Measurements from ENCODE around the gene PTPN14.
"Not testable (repeated sequence)": the region's sequence is repeated elsewhere in the genome, so short reads cannot be mapped to it uniquely, and the experiment has no call there.

Gene PTPN14

GRCh38 chr1:214551436-214552173 is at the start of gene PTPN14:
Gene PTPN14 (minus strand): TSS chr1:214551602. CDS start chr1:214464803, 86,799 bp downstream.
- TF ChIP-seq GATA1 (IDR thresholded peaks at IDR 0.05; ENCODE audit: low read depth, low read length) = no peak
- TF ChIP-seq POLR2A (IDR thresholded peaks at IDR 0.05; ENCODE audit: low read length) = no peak
- DNase-seq = peak in 1 of 2 experiments; percentile 4

GRCh38 chr1:214593158-214593557 is 41.8 kb upstream of the PTPN14 start:
- TF ChIP-seq POLR2A (IDR thresholded peaks at IDR 0.05; ENCODE audit: low read length) (no peak), GATA1 (IDR thresholded peaks at IDR 0.05; ENCODE audit: low read depth, low read length) (no peak)
- no peak for DNase-seq

GRCh38 chr1:214591918-214592317 is 40.5 kb upstream of the PTPN14 start:
- not testable (repeated sequence) for DNase-seq

- DNase-seq = no peak
- TF ChIP-seq GATA1 (IDR thresholded peaks at IDR 0.05; ENCODE audit: low read depth, low read length) (no peak), POLR2A (IDR thresholded peaks at IDR 0.05; ENCODE audit: low read length) (no peak)
These were observed 39.3 kb upstream of the PTPN14 start for GRCh38 chr1:214590696-214591095.

GRCh38 chr1:214588963-214589597 is 37.7 kb upstream of the PTPN14 start:
- DNase-seq = no peak
- TF ChIP-seq POLR2A (IDR thresholded peaks at IDR 0.05; ENCODE audit: low read length) (no peak), GATA1 (IDR thresholded peaks at IDR 0.05; ENCODE audit: low read depth, low read length) (no peak)

GRCh38 chr1:214587165-214587564 is 35.8 kb upstream of the PTPN14 start:
- TF ChIP-seq POLR2A (IDR thresholded peaks at IDR 0.05; ENCODE audit: low read length) (no peak), GATA1 (IDR thresholded peaks at IDR 0.05; ENCODE audit: low read depth, low read length) (no peak)
- DNase-seq = no peak

- no peak for DNase-seq
- TF ChIP-seq GATA1 (IDR thresholded peaks at IDR 0.05; ENCODE audit: low read depth, low read length) (no peak), POLR2A (IDR thresholded peaks at IDR 0.05; ENCODE audit: low read length) (no peak)
These were observed 35.2 kb upstream of the PTPN14 start for GRCh38 chr1:214586621-214587020.

GRCh38 chr1:214584805-214585766 is 33.7 kb upstream of the PTPN14 start:
- peak in 1 of 2 experiments; percentile 14 for DNase-seq
- TF ChIP-seq GATA1 (IDR thresholded peaks at IDR 0.05; ENCODE audit: low read depth, low read length) = no peak

GRCh38 chr1:214583824-214584554 is 32.6 kb upstream of the PTPN14 start:
- no peak for DNase-seq
- TF ChIP-seq GATA1 (IDR thresholded peaks at IDR 0.05; ENCODE audit: low read depth, low read length) (no peak), POLR2A (IDR thresholded peaks at IDR 0.05; ENCODE audit: low read length) (no peak)

GRCh38 chr1:214583113-214583512 is 31.7 kb upstream of the PTPN14 start:
- TF ChIP-seq POLR2A (IDR thresholded peaks at IDR 0.05; ENCODE audit: low read length) (no peak), GATA1 (IDR thresholded peaks at IDR 0.05; ENCODE audit: low read depth, low read length) (no peak)
- DNase-seq = no peak

- TF ChIP-seq POLR2A (IDR thresholded peaks at IDR 0.05; ENCODE audit: low read length) = no peak
- no peak for TF ChIP-seq GATA1 (IDR thresholded peaks at IDR 0.05; ENCODE audit: low read depth, low read length)
- no peak for DNase-seq
These were observed 31.0 kb upstream of the PTPN14 start for GRCh38 chr1:214582289-214582891.

- DNase-seq = no peak
- no peak for TF ChIP-seq POLR2A (IDR thresholded peaks at IDR 0.05; ENCODE audit: low read length)
- no peak for TF ChIP-seq GATA1 (IDR thresholded peaks at IDR 0.05; ENCODE audit: low read depth, low read length)
These were observed 30.4 kb upstream of the PTPN14 start for GRCh38 chr1:214581785-214582184.

- no peak for DNase-seq
- TF ChIP-seq POLR2A (IDR thresholded peaks at IDR 0.05; ENCODE audit: low read length) = no peak
- TF ChIP-seq GATA1 (IDR thresholded peaks at IDR 0.05; ENCODE audit: low read depth, low read length) = no peak
These were observed 27.8 kb upstream of the PTPN14 start for GRCh38 chr1:214579183-214579582.

- not testable (repeated sequence) for DNase-seq
These were observed 24.7 kb upstream of the PTPN14 start for GRCh38 chr1:214576120-214576519.
